ENCODE data around the gene EPHB2.

Gene EPHB2

GRCh38 chr1:22967833-22968232 is 257.2 kb downstream of the EPHB2 start:
- no peak for DNase-seq

DNA sequence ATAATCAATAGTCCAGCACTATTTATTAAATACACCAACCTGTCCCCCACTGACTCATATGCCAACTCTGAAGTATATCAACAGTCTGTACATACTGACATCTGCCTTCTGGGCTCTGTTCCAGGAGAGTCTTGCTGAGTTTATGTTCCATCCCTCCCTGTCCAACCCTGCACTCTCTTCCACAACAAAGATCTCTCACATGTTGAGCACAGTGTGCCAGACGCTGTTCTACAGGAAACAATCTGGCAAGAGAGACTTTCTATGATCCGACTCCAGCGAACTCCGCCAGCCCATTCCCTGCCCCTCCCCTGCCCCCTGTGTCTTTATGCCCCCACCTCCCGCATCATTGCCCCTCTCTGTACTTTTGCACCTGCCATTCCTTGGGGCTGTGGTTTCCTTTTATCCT is 258.7 kb downstream of the EPHB2 start:
- DNase-seq: no peak

GRCh38 chr1:22970096-22970495 is 259.5 kb downstream of the EPHB2 start:
- DNase-seq: no peak
